Stomach (tissue), 9 donors: Measurements from ENCODE around the gene COL16A1. TPM values are rescaled to one million over a fixed set of nuclear protein-coding genes. Genes with fewer than 3 reads are reported as not detected.

Source experiments
- DNase-seq, 2 donors: peaks; one replicate each; pipeline versions ENCODE4 v3.0.0 to v3.0.0-alpha.2; 2013 to 2019
- H3K27ac ChIP-seq, 5 donors: fragments of 200-600 bp in 4 of 5; sonication (generic) in 4 of 5; one replicate each; pipeline ENCODE4 v1.5.1; 2013 to 2019; ENCODE audit warnings: mild to moderate bottlenecking in 1 of 5, moderate library complexity in 1 of 5
- H3K27me3 ChIP-seq, 3 donors: fragments of 200-600 bp; sonication (generic); one replicate each; pipeline ENCODE4 v1.5.1; 2017 to 2019; ENCODE audit warnings: mixed run types in 1 of 3
- H3K36me3 ChIP-seq, 4 donors: fragments of 200-600 bp; sonication (generic); 1 replicate in 3 of 4; 2 replicates in 1 of 4; pipeline ENCODE4 v1.5.1; 2016 to 2019
- H3K4me1 ChIP-seq, 4 donors: fragments of 200-600 bp; sonication (generic); one replicate each; pipeline ENCODE4 v1.5.1; 2016 to 2019
- H3K4me3 ChIP-seq, 4 donors: fragments of 200-600 bp; sonication (generic) in 3 of 4; one replicate each; pipeline ENCODE4 v1.5.1; 2016 to 2019; ENCODE audit warnings: mild to moderate bottlenecking in 1 of 4
- H3K9me3 ChIP-seq, 4 donors: fragments of 200-600 bp; sonication (generic); one replicate each; pipeline ENCODE4 v1.5.1; 2016 to 2019
- CTCF ChIP-seq, 7 experiments: fragments of 450-650 bp in 4 of 7; fragments of 200-600 bp in 3 of 7; sonication (generic) in 3 of 7; IDR thresholded peaks; one replicate each; pipeline ENCODE4 v1.5.1; 2016 to 2019; ENCODE audit warnings: antibody characterized with exemption in 7 of 7, control low read depth in 2 of 7, mild to moderate bottlenecking in 1 of 7
- EP300 ChIP-seq: sonication (generic); formaldehyde crosslinking; IDR thresholded peaks from one replicate; pipeline ENCODE4 v1.6.1; 2017; ENCODE audit warnings: antibody characterized with exemption
- POLR2A ChIP-seq, 4 donors: fragments of 450-650 bp; IDR thresholded peaks; one replicate each; pipeline ENCODE4 v1.6.1; 2016; ENCODE audit warnings: antibody characterized with exemption in 4 of 4, control low read depth in 2 of 4, mild to moderate bottlenecking in 1 of 4, moderate library complexity in 1 of 4
- POLR2AphosphoS5 ChIP-seq, 3 donors: sonication (generic); formaldehyde crosslinking; IDR thresholded peaks; one replicate each; pipeline ENCODE4 v1.6.1; 2016; ENCODE audit warnings: antibody characterized with exemption in 3 of 3
- WGBS, 5 donors: extraction: QIAGEN DNeasy Blood & Tissue Kit in 3 of 5; methylation state at CpG; one replicate each; pipeline versions ENCODE4 v1.1.5 to v1.1.7; 2013 to 2018; 5-methylcytosine and 5-hydroxymethylcytosine counted together
- intact Hi-C: fragments of 100-400 bp; cut with DNase I; formaldehyde crosslinking; loops from one replicate; pipeline ENCODE4 v1.15.1; 2023; ENCODE audit warnings: low total_unique reads
- polyA plus RNA-seq, 3 donors: library from polyadenylated mRNA; stranded (reverse); fragments of 200-250 nt; gene quantifications; one replicate each; pipeline ENCODE4 v1.2.3, GENCODE V29; 2013
- total RNA-seq, 5 donors: library from RNA; depleted of rRNA; stranded (reverse); fragments of >200 nt; gene quantifications; one replicate each; pipeline versions ENCODE4 v1.1.0 to v1.2.3, GENCODE V29; 2014 to 2016
- donor health status: healthy with polysubstance abuse.
- donor health status: Bipolar disorder and iron deficiency.
- donor health status: healthy.

Gene COL16A1
- total and polyA plus RNA-seq, 8 donors: 19.8 to 127 (median 74.1) TPM

- Histone ChIP-seq H3K9me3 (no peaks in the 10 kb centered on the region), H3K27ac (no peak overlapping the region), H3K27me3 (no peaks in the 10 kb centered on the region), H3K4me1 (peaks cover 2 to 33% (median 15%) of the 10 kb centered on the region in 4 donors), H3K4me3 (no peak overlapping the region), H3K36me3 (peaks cover 0 to 71% (median 41%) of the 10 kb centered on the region in 4 donors)
- WGBS, 5 donors: 81 to 94% (median 84%) methylated on average over 3 to 4 of the region's 4 CpGs
- TF ChIP-seq POLR2A (IDR thresholded peaks at IDR 0.05): no peak
- TF ChIP-seq EP300: no peak
- TF ChIP-seq CTCF (IDR thresholded peaks at IDR 0.05): no peak
- TF ChIP-seq POLR2AphosphoS5 (IDR thresholded peaks at IDR 0.05): no peak
- no peak for DNase-seq
- intact Hi-C loops: no loop called here
These were observed 12.4 kb downstream of the COL16A1 start for GRCh38 chr1:31691446-31691845.

GRCh38 chr1:31690921-31691320 lies 12.9 kb downstream of the COL16A1 start:
- Histone ChIP-seq H3K4me3 (no peak overlapping the region), H3K27me3 (no peaks in the 10 kb centered on the region), H3K36me3 (peaks cover 0 to 71% (median 44%) of the 10 kb centered on the region in 4 donors), H3K9me3 (no peaks in the 10 kb centered on the region), H3K4me1 (peaks cover 0 to 31% (median 9%) of the 10 kb centered on the region in 4 donors), H3K27ac (no peak overlapping the region)
- intact Hi-C loops: no loop called here
- no peak for DNase-seq
- no peak for TF ChIP-seq POLR2A (IDR thresholded peaks at IDR 0.05)
- WGBS, 5 donors: 90 to 94% (median 92%) methylated on average over 10 of the region's 10 CpGs

GRCh38 chr1:31689854-31690253 lies 14.0 kb downstream of the COL16A1 start:
- H3K4me3 ChIP-seq: no peak overlapping the region
- TF ChIP-seq POLR2A (IDR thresholded peaks at IDR 0.05): no peak
- H3K36me3 ChIP-seq: peaks cover 3 to 71% (median 47%) of the 10 kb centered on the region in 4 donors
- no peaks in the 10 kb centered on the region for H3K27me3 ChIP-seq
- DNase-seq: no peak
- intact Hi-C loops: no loop called here
- peaks cover 0 to 25% (median 5%) of the 10 kb centered on the region in 4 donors for H3K4me1 ChIP-seq
- 83 to 94% (median 92%) methylated on average over 5 to 6 of the region's 6 CpGs for WGBS, 5 donors
- no peaks in the 10 kb centered on the region for H3K9me3 ChIP-seq
- H3K27ac ChIP-seq: no peak overlapping the region

DNA sequence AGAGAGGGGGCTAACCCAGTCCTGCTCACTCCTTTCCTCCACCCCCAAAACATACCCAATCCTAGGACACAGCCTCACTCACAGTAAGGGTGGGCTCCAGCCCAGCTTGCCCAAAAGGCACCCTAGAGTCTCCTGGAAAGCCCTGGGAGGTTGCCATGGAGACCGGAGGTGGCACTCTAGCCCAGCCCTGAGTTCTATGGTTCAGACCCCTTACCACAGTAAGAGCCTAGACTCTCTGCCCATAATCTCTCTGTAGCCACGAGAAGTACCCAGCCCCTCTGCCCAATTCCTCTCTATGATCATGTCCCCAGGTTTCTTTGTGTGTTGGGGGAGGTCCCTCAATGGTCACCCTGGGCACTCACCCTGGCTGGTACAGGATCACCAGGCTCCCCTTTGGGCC lies 14.4 kb downstream of the COL16A1 start:
- Histone ChIP-seq H3K27ac (no peak overlapping the region), H3K27me3 (no peaks in the 10 kb centered on the region), H3K36me3 (peaks cover 3 to 71% (median 46%) of the 10 kb centered on the region in 4 donors), H3K9me3 (no peaks in the 10 kb centered on the region), H3K4me1 (peaks cover 0 to 25% (median 5%) of the 10 kb centered on the region in 4 donors), H3K4me3 (no peak overlapping the region)
- intact Hi-C loops: no loop called here
- DNase-seq: no peak
- no peak for TF ChIP-seq CTCF (IDR thresholded peaks at IDR 0.05)
- no peak for TF ChIP-seq POLR2AphosphoS5 (IDR thresholded peaks at IDR 0.05)
- no peak for TF ChIP-seq EP300
- no peak for TF ChIP-seq POLR2A (IDR thresholded peaks at IDR 0.05)
- WGBS, 5 donors: 68 to 87% (median 84%) methylated on average over 2 of the region's 2 CpGs

GRCh38 chr1:31688233-31688918 lies 15.4 kb downstream of the COL16A1 start:
- TF ChIP-seq POLR2A (IDR thresholded peaks at IDR 0.05): no peak
- TF ChIP-seq CTCF (IDR thresholded peaks at IDR 0.05): no peak
- TF ChIP-seq EP300: no peak
- TF ChIP-seq POLR2AphosphoS5 (IDR thresholded peaks at IDR 0.05): no peak
- no peaks in the 10 kb centered on the region for H3K27me3 ChIP-seq
- intact Hi-C loops: no loop called here
- WGBS, 5 donors: 42 to 49% (median 47%) methylated on average over 8 of the region's 8 CpGs
- no peaks in the 10 kb centered on the region for H3K9me3 ChIP-seq
- H3K4me3 ChIP-seq: no peak overlapping the region
- no peak for DNase-seq
- peaks cover 0 to 25% (median 5%) of the 10 kb centered on the region in 4 donors for H3K4me1 ChIP-seq
- peak overlapping the region in 2 of 5 donors; percentile 52 to 64 for H3K27ac ChIP-seq
- H3K36me3 ChIP-seq: peaks cover 3 to 81% (median 48%) of the 10 kb centered on the region in 4 donors
